ENCODE results near the gene ANKRD13D.
A peak's percentile ranks its signal among the peaks of the same experiment; 100 is the strongest.

The ANKRD13D gene

GRCh38 chr11:67285541-67286498 lies 3.3 kb upstream of the ANKRD13D start:
- no peak for DNase-seq

GRCh38 chr11:67286621-67287333 lies 2.3 kb upstream of the ANKRD13D start:
- DNase-seq, result peak in 7 of 58 donors; percentile 15 to 42 (median 31)

- DNase-seq, result no peak
Measured at GRCh38 chr11:67287355-67288197, 1.5 kb upstream of the ANKRD13D start.

GRCh38 chr11:67288198-67288451 lies 978 bp upstream of the ANKRD13D start:
- DNase-seq, result peak in 3 of 58 donors; percentile 56 to 73 (median 63)

DNA sequence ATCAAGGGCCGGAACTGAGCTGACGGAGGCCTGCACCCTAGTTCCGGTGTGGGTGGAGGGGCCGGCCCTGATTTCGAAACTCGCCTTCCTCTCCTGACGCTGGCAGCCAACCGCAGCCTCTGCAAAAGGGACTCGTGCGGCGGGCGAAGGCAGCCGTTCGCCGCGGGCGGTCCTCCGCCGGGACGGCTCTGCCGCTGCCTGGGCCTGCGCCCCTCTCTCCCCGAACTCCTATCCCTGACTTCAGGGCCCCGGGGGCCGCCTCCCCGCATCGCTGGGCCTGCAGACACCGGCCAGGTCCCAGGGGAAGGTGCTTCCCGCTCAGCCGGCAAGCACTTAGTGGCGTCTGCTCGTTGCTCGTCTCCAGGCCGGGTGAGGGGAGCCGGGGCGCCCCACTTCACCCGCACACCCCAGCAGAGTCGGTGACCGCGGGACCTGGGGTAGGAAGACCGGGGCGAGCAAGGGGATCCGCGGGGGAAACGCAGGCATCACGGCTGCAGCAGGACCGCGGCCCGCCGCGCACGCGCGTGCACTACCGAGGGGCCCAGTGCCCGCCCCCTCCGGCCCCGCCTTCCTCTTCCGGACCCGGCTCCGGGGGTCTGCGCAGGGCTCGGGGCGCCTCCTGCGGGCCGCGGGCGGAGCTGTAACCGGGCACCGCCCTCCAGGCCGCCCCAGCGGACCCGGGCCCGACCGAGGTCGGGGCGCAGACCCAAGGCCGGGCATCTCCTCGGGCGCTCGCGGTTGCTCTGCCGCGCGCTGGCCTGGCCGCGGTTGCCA lies 464 bp upstream of the ANKRD13D start:
- peak in 57 of 58 donors; percentile 22 to 91 (median 76) for DNase-seq

DNA sequence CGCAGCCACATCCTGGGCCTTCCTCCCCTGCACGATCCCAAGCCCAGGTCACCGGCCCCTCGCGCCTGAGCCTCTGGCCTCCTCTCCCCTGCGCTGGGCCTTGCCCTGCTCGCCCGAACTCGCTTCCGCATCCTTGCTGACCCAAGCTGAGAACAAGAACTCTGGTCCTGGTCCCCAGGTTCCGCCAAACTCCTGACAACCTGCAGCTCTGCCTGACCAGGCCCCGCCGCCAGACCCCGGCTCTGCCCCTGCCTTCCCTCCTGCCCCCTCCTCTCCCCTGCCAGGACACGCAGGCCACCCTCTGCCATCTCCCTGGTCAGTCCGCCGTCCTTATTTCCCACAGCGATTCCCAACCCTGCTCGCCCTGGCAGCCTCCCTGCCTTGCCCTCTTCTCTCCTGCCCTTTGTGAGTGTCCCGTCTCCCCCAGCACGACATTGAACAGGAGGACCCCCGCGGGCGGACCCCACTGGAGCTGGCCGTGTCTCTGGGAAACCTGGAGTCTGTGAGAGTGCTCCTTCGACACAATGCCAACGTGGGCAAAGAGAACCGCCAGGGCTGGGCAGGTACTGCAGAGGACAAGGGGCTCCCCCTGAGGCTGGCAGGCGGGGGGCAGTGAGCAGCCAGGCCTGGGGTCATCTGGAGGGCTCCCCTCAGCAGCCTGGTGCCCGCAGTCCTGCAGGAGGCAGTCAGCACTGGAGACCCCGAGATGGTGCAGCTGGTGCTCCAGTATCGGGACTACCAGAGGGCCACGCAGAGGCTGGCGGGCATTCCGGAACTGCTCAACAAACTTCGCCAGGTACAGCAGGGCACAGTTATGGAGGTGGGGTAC lies 762 bp downstream of the ANKRD13D start:
- DNase-seq, result peak in 2 of 58 donors; percentile 43 to 55

DNA sequence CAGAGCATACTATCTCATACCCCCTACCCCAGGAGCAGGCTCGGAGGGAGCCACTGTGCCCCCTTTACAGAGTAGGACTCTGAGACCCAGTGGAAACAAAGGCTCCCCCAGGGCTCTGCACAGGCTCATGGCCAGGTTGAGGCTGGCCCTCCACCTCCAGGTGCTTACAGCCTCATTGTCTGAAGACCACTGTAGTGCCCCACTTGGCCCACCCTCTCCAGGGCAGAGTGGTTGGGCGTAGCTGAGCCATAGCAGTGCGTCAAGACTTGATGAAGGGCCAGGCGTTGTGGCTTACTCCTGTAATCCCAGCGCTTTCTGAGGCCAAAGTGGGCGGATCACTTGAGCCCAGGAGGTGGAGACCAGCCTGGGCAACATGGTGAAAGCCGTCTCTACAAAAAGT lies 1.7 kb downstream of the ANKRD13D start:
- DNase-seq, result no peak

DNA sequence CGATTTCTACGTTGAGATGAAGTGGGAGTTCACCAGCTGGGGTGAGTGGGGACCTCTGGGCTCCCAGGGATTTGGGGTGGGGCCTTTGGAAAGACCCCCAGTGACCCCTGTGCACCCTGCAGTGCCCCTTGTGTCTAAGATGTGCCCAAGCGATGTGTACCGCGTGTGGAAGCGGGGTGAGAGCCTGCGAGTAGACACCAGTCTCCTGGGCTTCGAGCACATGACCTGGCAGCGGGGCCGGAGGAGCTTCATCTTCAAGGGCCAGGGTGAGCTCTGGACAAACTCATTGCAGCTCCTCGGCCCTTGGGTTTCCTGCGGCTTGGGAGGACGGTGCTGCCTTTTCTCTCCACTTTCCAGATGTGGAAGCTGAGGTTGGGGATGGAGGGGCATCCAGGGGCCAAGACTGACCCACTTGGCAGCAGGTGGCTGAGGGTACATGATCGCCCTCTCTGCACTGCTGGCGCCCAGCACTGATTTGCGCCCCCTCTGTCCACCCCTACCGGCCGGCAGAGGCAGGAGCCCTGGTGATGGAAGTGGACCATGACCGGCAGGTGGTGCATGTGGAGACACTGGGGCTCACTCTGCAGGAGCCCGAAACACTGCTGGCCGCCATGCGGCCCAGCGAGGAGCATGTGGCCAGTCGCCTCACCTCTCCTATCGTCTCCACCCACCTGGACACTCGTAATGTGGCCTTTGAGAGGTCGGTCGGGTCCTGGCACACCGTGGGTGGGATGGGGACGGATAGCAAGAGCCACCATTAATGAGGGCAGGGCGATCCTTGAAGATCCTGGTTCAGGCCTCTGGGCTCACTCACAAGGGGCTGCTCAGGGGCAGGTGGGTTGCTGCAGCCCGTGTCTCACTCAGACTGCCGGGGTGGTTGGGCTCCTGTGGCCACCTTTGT lies 2.6 kb downstream of the ANKRD13D start:
- no peak for DNase-seq

- DNase-seq, result no peak
Measured at GRCh38 chr11:67292671-67293070, 3.6 kb downstream of the ANKRD13D start.

DNA sequence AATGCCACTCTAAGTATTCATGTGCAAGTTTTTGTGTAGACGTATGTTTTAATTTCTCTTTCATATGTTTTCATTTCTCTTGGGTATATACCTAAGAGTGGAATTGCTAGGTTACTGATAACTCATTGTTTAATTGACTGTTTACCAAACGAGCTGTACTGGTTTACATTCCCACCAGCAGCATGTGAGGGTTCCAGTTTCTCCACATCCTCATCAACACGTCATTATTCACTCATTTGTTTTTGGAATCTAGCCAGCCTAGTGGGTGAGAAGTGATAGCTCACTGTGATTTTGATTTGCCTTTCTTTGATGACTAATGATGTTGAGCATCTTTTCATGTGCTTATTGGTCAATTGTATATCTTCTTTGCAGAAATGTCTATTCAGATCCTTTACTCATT lies 4.0 kb downstream of the ANKRD13D start:
- no peak for DNase-seq

DNA sequence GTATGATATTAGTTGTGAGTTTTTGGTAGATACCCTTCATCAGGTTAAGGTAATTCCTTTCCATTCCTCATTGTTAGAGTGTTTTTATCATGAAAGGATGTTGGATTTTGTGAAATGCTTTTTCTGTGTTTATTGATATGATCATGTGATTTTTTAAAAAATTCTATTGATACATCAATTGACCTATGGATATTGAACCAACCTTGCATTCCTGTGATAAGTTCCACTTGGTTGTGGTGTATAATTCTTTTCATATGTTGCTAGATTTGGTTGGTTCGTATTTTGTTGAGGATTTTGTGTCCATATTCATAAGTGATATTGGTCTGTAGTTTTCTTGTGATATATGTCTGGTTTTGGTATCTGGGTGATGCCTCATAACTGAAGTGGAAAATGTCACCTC lies 6.7 kb downstream of the ANKRD13D start:
- DNase-seq, result no peak

DNA sequence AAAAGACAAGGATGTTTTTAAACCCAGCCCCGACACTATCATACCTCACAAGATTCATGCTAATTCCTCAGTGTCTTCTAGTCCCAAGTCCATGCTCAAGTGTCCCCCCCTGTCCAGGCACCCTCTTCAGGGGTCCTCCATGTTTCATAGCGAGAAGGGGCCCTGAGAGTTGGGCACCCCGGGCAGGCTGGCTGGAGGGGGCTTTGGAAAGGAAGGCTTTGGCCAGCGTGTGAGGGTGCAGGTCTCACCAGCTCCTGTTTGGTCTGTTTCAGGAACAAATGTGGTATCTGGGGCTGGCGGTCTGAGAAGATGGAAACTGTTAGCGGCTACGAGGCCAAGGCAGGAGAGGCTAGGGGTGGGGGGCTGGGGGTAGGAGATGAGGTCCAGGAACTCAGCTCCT lies 9.7 kb downstream of the ANKRD13D start:
- no peak for DNase-seq

DNA sequence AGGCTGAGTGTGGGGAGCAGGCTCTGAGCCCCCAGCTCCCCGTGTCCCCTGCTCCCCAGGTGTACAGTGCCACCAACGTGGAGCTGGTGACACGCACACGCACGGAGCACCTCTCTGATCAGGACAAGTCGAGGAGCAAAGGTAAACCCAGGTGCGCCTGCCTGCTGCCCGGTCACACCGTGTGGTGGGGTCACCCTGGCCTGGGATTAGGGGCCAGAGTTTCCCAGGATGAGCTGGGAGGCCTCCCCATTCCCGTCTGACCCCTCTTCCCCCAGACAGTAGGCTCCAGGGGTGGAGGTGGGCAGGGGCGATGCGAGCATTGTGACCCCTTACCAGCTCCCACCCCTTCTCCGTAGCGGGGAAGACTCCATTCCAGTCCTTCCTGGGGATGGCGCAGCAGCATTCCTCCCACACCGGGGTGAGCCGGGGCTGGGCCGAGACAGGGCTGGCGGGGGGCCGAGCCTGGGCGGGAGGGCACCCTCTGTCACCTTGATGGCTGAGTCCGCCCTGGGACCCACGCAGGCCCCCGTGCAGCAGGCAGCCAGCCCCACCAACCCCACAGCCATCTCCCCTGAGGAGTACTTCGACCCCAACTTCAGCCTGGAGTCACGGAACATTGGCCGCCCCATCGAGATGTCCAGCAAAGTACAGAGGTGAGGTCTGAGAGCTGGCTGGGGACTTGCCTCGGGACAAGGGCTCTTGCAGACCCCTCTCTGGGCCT lies 10.5 kb downstream of the ANKRD13D start:
- no peak for DNase-seq

- DNase-seq, result no peak
Measured at GRCh38 chr11:67300256-67300755, 11.2 kb downstream of the ANKRD13D start.

GRCh38 chr11:67300756-67301312 lies 11.7 kb downstream of the ANKRD13D start:
- no peak for DNase-seq

- no peak for DNase-seq
Measured at GRCh38 chr11:67301313-67301921, 12.3 kb downstream of the ANKRD13D start.

DNA sequence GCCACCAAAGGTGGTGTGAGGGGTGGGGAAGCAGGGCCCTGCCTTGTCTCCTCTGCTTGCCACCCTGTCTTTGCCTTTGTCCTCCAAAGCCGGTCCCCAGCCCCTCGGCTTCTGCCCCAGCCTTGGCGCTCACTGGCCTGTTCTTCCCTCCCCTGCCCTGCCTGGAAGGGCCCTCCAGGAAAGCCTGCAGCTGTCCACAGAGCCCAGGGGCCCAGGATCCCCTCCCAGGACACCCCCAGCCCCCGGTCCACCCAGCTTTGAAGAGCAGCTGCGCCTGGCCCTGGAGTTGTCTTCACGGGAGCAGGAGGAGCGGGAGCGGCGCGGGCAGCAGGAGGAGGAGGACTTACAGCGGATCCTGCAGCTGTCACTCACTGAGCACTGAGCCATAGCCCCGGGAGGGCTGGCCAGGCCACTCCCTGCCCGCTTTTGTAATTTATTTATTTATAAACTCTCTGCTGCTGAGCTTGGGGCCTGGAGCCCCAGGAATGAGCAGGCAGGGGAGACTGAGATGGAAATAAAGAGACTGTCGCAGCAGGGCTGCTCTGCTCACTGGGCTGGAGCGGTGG lies 12.9 kb downstream of the ANKRD13D start:
- DNase-seq, result peak in 18 of 58 donors; percentile 9 to 62 (median 26)
